GM12878 (cell line): ENCODE measurements around the gene LRRC4B.

ENCODE experiments used
- BHLHE40 ChIP-seq, 2 experiments: fragments of 450-650 bp in 1 of 2; IDR thresholded peaks; 2 replicates each; pipeline ENCODE4 v1.6.1; 2011 to 2017; ENCODE audit warnings: low read depth in 2 of 2, borderline replicate concordance in 1 of 2, improper control_type of control experiment in 1 of 2, low read length in 1 of 2, mild to moderate bottlenecking in 1 of 2
- CTCF ChIP-seq, 3 experiments: IDR thresholded peaks in 2 of 3; conservative IDR thresholded peaks in 1 of 3; 2 replicates each; pipeline ENCODE4 v1.5.1; 2011; ENCODE audit warnings: low read depth in 3 of 3, low read length in 3 of 3, mild to moderate bottlenecking in 3 of 3, control low read depth in 2 of 3, moderate library complexity in 2 of 3, inconsistent platforms in 1 of 3, mixed read lengths in 1 of 3; ENCODE audit not compliant: control insufficient read depth in 2 of 3, insufficient read depth in 1 of 3; ENCODE audit errors: extremely low read depth in 1 of 3
- ESRRA ChIP-seq: IDR thresholded peaks from 2 replicates; pipeline ENCODE4 v1.6.1; 2012; ENCODE audit warnings: mild to moderate bottlenecking, low read length, improper control_type of control experiment
- EZH2 ChIP-seq: IDR thresholded peaks from 2 replicates; pipeline ENCODE4 v1.6.1; 2012; ENCODE audit warnings: low read depth, mild to moderate bottlenecking, control low read depth, inconsistent platforms, low read length, borderline replicate concordance; ENCODE audit not compliant: control insufficient read depth
- NFYB ChIP-seq: IDR thresholded peaks from 2 replicates; pipeline ENCODE4 v1.6.1; 2011; ENCODE audit warnings: low read depth, mild to moderate bottlenecking, low read length, improper control_type of control experiment, moderate library complexity; ENCODE audit not compliant: insufficient read depth
- POLR2A ChIP-seq: IDR thresholded peaks from 2 replicates; pipeline ENCODE4 v1.6.1; 2011; ENCODE audit warnings: low read depth, mild to moderate bottlenecking, low read length
- POLR2AphosphoS5 ChIP-seq: IDR thresholded peaks from 2 replicates; pipeline ENCODE4 v1.6.1; 2011; ENCODE audit warnings: mild to moderate bottlenecking, low read length, inconsistent platforms
- SKIL ChIP-seq: fragments of 450-650 bp; IDR thresholded peaks from 2 replicates; pipeline ENCODE4 v1.6.1; 2017; ENCODE audit warnings: mild to moderate bottlenecking, low read depth, inconsistent platforms; ENCODE audit not compliant: poor library complexity, severe bottlenecking
- SMC3 ChIP-seq: IDR thresholded peaks from 2 replicates; pipeline ENCODE4 v1.6.1; 2011; ENCODE audit warnings: low read length, improper control_type of control experiment, borderline replicate concordance
- SPI1 ChIP-seq: IDR thresholded peaks from 2 replicates; pipeline ENCODE4 v1.6.1; 2011; ENCODE audit warnings: low read depth, mild to moderate bottlenecking, low read length, moderate library complexity, borderline replicate concordance; ENCODE audit not compliant: insufficient read depth
- SUZ12 ChIP-seq: fragments of 200-600 bp; sonication (generic); IDR thresholded peaks from one replicate; pipeline ENCODE4 v1.6.1; 2018; ENCODE audit warnings: antibody characterized with exemption, mild to moderate bottlenecking; ENCODE audit not compliant: unreplicated experiment
- USF2 ChIP-seq: IDR thresholded peaks from 2 replicates; pipeline ENCODE4 v1.6.1; 2011; ENCODE audit warnings: low read depth, low read length, improper control_type of control experiment, borderline replicate concordance

GRCh38 chr19:50507376-50507775 is 60.9 kb downstream of the LRRC4B start:
- TF ChIP-seq POLR2AphosphoS5, result no peak
- TF ChIP-seq EZH2, result no peak
- no peak for TF ChIP-seq CTCF (IDR thresholded peaks at IDR 0.05 in 2 of 3, conservative IDR thresholded peaks at IDR 0.05 in 1 of 3; ENCODE audit: control insufficient read depth in 2 of 3, extremely low read depth in 1 of 3, insufficient read depth in 1 of 3, low read depth in 3 of 3, low read length in 3 of 3)
- no peak for TF ChIP-seq BHLHE40 (IDR thresholded peaks at IDR 0.05; ENCODE audit: borderline replicate concordance in 1 of 2, low read depth in 2 of 2, low read length in 1 of 2)
- TF ChIP-seq SMC3, result no peak
- no peak for TF ChIP-seq SUZ12
- no peak for TF ChIP-seq NFYB
- TF ChIP-seq SPI1, result no peak
- no peak for TF ChIP-seq POLR2A
- no peak for TF ChIP-seq SKIL
- TF ChIP-seq ESRRA, result no peak
- no peak for TF ChIP-seq USF2
